AG09319 (cell line): ENCODE results near the gene LMO1.

Experiments
- DNase-seq: peaks from one replicate; pipeline ENCODE4 v3.0.0-alpha.2; 2010; ENCODE audit warnings: low read depth; ENCODE audit errors: extremely low read depth
- CTCF ChIP-seq: IDR thresholded peaks from 2 replicates; pipeline ENCODE4 v1.5.1; 2011; ENCODE audit warnings: low read depth, mild to moderate bottlenecking, inconsistent platforms, low read length, moderate library complexity

The LMO1 gene

DNA sequence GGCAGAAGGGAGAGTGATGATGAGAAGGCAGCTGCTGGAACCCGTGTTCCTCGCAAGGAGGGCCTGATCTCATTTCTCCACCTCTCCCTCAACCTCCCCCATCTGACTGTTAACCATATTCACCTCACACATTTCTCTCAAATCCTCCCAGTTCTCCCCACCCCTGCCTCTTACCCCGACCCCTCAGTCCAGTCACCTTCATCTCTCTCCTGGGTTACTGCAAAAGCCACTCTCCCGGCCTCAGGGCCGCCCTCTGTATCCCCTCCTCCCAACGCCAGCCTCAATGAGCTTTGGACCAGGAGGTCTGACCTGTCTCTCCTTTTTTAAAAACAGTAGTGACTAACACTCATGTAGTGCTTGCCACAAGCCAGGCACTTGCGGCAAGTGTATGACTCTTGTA lies 29.5 kb upstream of the LMO1 start:
- no peak for DNase-seq
- no peak for TF ChIP-seq CTCF

DNA sequence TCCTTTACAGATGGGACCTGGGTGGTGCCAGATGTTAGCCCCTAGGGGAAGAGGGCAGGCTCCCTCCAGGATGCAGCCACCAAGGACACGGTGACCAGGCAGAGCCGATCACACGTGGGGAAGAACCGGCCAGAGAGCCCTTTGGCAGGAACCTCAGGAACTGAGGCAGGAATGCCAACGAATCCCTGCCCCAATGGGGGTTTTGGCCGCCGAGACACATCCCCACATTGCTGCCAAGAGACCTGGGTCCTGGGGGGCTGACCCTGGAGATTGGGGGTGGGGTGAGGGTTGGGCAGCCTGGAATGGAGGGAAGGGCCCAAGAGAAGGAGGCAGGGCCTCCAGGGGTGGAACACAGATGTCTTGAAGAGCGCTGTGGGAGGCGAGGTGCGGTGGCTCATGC lies 28.7 kb upstream of the LMO1 start:
- DNase-seq: no peak
- no peak for TF ChIP-seq CTCF

DNA sequence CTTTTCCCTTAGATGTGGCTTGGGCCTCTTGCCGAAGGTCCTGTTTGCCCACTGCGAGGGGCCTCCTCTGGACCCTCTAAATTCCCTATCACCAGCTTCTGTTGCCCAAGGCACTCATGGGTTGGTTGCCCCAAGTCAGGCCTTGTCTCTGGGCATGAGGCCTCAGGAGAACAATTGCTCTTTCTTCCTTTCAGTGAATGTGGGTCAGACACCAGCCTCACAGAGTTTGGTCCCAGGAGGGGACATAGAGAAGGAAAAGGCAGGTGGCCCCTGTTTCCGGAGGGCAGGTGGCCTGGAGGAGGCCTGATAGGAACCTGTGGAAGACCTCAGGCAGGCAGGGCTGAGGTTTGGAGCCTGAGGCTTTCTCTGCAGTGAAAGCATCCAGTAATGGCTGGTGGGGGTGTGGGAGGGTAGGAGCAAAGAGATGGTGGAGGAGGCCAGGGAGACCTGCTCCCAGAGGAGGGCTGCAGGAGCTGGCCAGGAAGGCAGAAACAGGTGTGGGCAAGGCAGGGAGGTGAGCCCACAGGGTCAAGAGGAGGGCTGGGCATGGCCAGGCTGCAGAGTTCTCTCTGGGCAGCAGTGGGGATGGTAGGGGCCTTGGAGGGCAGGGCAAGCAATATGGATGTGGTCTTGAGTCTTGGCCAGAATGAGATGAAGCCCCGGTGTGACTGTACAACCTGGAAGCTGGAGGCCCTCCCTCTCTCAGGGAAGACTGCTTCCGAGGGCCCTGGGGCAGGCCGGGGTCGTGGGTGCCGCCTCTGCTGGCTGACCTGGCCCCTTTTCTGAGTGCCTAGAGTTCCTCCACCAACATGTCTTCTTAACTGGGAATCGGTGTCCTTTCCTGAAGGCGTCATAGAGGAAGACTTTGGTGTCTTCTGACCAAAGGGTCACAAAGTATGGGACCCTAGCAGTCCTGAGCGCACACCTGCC lies 28.0 kb upstream of the LMO1 start:
- no peak for DNase-seq
- no peak for TF ChIP-seq CTCF

GRCh38 chr11:8290081-8290810 lies 26.6 kb upstream of the LMO1 start:
- no peak for TF ChIP-seq CTCF
- no peak for DNase-seq

- no peak for DNase-seq
- TF ChIP-seq CTCF: no peak
These were observed 25.8 kb upstream of the LMO1 start for GRCh38 chr11:8289492-8289918.

GRCh38 chr11:8288824-8289491 lies 25.3 kb upstream of the LMO1 start:
- no peak for DNase-seq
- TF ChIP-seq CTCF: no peak
